ENCODE results near the gene PKNOX1.
"Not testable (repeated sequence)": the region's sequence is repeated elsewhere in the genome, so short reads cannot be mapped to it uniquely, and the experiment has no call there.

DNA sequence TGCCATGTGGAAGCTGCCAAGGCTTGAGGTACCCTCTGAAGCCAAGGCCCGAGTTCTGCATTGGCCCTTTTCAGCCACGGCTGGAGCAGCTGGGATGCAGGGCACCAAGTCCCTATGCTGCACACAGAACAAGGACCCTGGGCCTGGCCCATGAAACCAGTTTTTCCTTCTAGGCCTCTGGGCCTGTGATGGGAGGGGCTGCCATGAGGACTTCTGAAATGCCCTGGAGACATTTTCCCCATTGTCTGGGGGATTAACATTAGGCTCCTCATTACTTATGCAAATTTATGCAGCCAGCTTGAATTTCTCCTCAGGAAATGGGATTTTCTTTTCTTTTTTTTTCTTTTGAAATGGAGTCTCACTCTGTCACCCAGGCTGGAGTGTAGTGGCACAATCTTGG, 24.8 kb downstream of the PKNOX1 start:
- TF ChIP-seq, protein P1, sequence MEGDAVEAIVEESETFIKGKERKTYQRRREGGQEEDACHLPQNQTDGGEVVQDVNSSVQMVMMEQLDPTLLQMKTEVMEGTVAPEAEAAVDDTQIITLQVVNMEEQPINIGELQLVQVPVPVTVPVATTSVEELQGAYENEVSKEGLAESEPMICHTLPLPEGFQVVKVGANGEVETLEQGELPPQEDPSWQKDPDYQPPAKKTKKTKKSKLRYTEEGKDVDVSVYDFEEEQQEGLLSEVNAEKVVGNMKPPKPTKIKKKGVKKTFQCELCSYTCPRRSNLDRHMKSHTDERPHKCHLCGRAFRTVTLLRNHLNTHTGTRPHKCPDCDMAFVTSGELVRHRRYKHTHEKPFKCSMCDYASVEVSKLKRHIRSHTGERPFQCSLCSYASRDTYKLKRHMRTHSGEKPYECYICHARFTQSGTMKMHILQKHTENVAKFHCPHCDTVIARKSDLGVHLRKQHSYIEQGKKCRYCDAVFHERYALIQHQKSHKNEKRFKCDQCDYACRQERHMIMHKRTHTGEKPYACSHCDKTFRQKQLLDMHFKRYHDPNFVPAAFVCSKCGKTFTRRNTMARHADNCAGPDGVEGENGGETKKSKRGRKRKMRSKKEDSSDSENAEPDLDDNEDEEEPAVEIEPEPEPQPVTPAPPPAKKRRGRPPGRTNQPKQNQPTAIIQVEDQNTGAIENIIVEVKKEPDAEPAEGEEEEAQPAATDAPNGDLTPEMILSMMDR (IDR thresholded peaks at IDR 0.05), result not testable (repeated sequence)
- not testable (repeated sequence) for TF ChIP-seq POLR2A (IDR thresholded peaks at IDR 0.05)

Data from Peyer's patch (tissue), 4 donors.